Measurements from ENCODE around the gene SIT1.

SIT1 gene

GRCh38 chr9:35650341-35651158, at the start of gene SIT1:
SIT1 (minus strand) TSS chr9:35650931; CDS start chr9:35650853, 78 bp downstream.
- no peak for DNase-seq

- DNase-seq = no peak
These were observed 49.3 kb upstream of the SIT1 start for GRCh38 chr9:35700031-35700430.

GRCh38 chr9:35698231-35698630, 47.5 kb upstream of the SIT1 start:
- no peak for DNase-seq

GRCh38 chr9:35697486-35697885, 46.8 kb upstream of the SIT1 start:
- no peak for DNase-seq

- DNase-seq = peak; percentile 67
These were observed 45.9 kb upstream of the SIT1 start for GRCh38 chr9:35696520-35697215.

GRCh38 chr9:35695943-35696401, 45.2 kb upstream of the SIT1 start:
- DNase-seq = no peak

GRCh38 chr9:35691757-35692301, 41.1 kb upstream of the SIT1 start:
- DNase-seq = no peak

GRCh38 chr9:35691334-35691650, 40.6 kb upstream of the SIT1 start:
- no peak for DNase-seq

- DNase-seq = no peak
These were observed 40.0 kb upstream of the SIT1 start for GRCh38 chr9:35690614-35691333.

GRCh38 chr9:35690294-35690613, 39.5 kb upstream of the SIT1 start:
- DNase-seq = no peak

GRCh38 chr9:35689542-35690293, 39.0 kb upstream of the SIT1 start, which contains the start of gene TPM2:
TPM2 (minus strand) TSS chr9:35689925; CDS start chr9:35689817, 108 bp downstream.
- no peak for DNase-seq

- DNase-seq = no peak
These were observed 38.1 kb upstream of the SIT1 start for GRCh38 chr9:35688558-35689541.

- no peak for DNase-seq
These were observed 37.3 kb upstream of the SIT1 start for GRCh38 chr9:35687972-35688557.

GRCh38 chr9:35687306-35687705, 36.6 kb upstream of the SIT1 start:
- no peak for DNase-seq

- no peak for DNase-seq
These were observed 35.8 kb upstream of the SIT1 start for GRCh38 chr9:35686222-35687203.

GRCh38 chr9:35685506-35685905, 34.8 kb upstream of the SIT1 start:
- no peak for DNase-seq

GRCh38 chr9:35684921-35685320, 34.2 kb upstream of the SIT1 start:
- DNase-seq = no peak

- no peak for DNase-seq
These were observed 32.6 kb upstream of the SIT1 start for GRCh38 chr9:35683323-35683722.

GRCh38 chr9:35682520-35683315, 32.0 kb upstream of the SIT1 start:
- DNase-seq = no peak

Data from activated CD4-positive, CD25-positive, alpha-beta regulatory T cell treated with anti-CD3 and anti-CD28 coated beads, Interleukin-2, amount 50 U/mL, for 72 hours (primary cell).